HG03432 (cell line): ENCODE measurements around the gene PRSS2.
"Not testable (repeated sequence)": the region's sequence is repeated elsewhere in the genome, so short reads cannot be mapped to it uniquely, and the experiment has no call there.

Source experiments
- ATAC-seq: cut with Tn5 transposase; IDR thresholded peaks from one replicate; pipeline ENCODE4 v1.9.1; 2021; ENCODE audit warnings: mild to moderate bottlenecking, moderate library complexity; ENCODE audit not compliant: unreplicated experiment

PRSS2 gene

DNA sequence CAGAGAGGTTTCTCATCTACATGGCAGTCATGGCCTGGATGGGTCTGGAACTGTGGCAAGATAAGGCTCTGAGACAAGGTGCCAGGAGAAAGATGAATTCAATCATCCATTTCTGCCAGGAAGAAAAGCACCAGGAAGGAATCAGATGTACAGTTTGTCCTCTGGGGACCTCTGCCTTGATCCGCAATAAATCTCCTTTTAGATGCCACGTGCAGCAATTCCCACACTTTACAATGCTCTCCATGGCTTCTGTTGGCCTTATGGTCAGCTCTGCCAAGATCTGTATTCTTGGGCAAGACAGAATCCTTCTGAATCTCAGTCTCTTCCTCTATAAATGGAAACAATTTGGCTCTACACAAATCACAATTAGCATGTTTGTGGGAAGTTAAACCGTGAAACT is 12.5 kb upstream of the PRSS2 start:
- not testable (repeated sequence) for ATAC-seq

DNA sequence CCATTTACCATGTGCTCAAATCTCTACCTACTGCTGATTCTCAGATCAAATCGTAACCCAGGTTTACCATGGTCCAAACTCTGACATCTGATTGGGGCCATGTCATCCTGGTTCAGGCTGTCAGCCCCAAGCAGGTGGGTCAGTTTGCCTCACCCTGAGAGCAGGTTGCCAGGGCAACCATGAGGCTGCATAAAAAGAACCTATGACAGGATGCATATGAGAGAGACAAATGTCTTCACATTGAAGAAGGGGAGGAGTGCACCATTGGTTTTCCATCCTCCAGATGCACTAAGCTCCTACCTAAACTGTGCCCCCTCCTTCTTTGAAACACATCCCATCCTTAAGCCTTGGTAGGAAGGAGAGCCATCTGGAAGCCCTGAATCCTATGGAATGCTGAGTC is 11.3 kb upstream of the PRSS2 start:
- ATAC-seq = no peak

DNA sequence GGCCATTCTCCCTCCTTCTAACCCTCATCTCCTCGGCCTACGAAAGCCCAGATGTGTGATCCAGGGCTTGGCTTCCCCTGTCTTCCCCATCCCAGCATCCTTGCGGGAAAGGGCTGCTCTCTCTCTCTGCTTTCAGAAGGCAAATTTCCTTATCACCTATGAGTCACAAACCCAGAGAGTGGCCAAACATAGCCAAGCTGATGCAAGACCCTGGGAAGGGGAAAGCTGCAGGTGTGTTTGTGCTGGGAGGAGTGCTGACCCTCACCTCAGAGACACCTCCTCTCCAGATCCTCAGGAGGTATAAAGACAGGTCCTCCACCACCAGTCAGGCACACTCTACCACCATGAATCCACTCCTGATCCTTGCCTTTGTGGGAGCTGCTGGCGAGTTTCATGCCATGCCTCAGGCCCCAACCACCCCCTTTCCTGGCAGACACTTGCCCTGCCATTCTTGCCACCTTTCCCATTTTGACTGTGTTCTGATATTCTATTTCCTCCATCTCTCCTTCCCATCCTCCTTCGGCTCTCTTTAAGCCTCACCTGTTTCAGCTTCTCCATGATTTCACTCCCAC is 10.6 kb upstream of the PRSS2 start:
- no peak for ATAC-seq

DNA sequence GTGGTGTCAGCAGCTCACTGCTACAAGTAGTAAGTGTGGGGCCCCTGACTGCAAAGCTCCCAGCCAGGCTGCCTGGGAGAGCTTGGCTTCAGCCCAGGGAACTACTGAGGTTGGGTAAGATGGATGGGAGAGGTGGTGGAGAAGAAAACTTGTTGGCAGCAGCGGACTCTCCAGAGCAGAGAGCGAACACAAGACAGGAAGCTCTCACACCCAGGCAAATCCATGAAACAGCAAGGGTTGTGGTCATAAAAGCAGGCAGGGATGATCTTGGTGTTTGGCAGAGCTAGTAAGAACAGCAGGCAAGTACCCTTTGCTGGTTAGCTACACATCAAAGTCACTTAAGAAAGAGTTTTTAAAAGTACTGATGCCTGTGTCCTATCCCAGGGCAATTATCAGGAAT is 9.2 kb upstream of the PRSS2 start:
- ATAC-seq = not testable (repeated sequence)

DNA sequence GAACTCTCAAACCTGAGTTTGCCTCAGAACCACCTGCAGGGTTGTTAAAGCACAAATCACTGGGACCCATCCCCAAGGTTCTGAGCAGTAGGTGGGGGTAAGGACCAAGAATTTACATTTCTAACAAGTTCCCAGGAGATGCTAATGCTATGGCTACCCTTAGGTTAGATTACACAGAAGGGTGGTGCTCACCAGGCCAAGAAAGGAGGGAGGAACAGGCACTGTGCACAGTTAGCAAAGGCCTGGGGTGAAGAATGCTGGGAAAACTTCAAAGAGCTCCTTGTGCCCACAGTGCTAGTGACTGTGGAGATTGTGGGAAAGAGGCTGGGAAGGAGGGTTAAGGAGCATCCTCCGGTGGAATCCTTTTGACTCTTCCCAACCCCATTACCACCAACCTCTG is 8.7 kb upstream of the PRSS2 start:
- no peak for ATAC-seq

DNA sequence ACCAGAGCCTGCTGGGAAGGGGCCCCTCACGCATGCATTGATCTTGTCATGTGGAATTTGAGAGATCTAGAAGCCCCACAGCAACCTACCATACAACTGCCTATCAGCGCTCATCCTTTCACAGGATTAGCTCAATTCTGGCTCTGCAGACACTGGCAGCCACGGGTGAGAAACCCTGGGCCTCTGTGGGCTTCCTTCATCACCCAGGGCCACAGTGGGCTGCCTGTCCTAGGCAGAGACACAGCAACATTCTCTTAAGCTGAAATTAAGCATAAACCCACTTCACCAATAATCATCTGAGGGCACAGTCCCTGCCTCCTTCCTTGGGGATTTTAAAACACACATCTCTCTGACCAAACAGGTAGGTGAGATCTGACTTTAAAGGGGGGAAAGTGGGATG is 3.3 kb upstream of the PRSS2 start:
- ATAC-seq = no peak

DNA sequence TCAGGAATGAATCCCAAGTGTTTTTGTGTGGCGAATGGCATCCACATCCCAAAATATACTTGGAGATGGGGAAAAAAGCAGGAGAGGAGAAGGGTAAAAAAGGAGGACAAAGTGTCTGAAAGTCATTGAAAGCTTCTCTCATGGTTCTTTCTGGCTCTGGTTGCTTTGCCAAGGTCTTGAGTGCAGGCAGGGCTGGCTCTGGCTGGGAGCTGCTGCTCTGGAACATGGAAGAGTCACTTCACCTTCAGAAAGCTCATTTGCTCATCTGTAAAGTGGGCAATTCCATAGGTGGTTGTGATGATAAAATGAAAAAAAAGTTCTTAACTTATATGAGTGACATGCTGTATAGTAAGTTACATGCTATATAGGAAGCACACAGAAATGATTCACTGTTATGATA is 2.9 kb upstream of the PRSS2 start:
- ATAC-seq = no peak

DNA sequence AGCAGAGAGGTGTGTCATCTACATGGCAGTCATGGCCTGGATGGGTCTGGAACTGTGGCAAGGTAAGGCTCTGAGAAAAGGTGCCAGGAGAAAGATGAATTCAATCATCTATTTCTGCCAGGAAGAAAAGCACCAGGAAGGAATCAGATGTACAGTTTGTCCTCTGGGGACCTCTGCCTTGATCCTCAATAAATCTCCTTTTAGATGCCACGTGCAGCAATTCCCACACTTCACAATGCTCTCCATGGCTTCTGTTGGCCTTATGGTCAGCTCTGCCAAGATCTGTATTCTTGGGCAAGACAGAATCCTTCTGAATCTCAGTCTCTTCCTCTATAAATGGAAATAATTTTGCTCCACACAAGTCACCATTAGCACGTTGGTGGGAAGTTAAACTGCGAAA is 1.9 kb upstream of the PRSS2 start:
- ATAC-seq = not testable (repeated sequence)

DNA sequence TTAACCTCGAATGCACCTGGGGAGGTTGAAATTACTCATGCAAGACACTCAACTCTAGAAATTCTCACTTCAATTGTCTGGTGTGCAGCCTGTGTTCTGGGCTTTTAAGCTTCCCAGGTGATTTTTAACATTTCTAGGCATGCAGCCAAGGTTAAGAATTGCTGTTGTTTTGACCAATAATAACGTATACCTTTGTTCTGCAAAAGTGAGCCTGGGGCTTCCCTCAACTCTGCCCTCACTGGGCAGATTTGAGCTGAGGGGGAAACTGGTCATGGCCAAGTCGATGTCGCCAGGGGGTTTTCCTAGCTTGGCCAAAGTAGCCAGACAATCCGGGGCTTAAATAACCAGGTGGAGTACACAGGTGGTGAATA is 568 bp downstream of the PRSS2 start:
- ATAC-seq = peak; percentile 87

DNA sequence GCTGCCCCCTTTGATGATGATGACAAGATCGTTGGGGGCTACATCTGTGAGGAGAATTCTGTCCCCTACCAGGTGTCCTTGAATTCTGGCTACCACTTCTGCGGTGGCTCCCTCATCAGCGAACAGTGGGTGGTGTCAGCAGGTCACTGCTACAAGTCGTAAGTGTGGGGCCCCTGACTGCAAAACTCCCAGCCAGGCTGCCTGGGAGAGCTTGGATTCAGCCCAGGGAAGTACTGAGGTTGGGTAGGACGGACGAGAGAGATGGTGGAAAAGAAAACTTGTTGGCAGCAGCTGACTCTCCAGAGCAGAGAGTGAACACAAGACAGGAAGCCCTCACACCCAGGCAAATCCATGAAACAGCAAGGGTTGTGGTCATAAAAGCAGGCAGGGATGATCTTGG is 1.3 kb downstream of the PRSS2 start:
- no peak for ATAC-seq

DNA sequence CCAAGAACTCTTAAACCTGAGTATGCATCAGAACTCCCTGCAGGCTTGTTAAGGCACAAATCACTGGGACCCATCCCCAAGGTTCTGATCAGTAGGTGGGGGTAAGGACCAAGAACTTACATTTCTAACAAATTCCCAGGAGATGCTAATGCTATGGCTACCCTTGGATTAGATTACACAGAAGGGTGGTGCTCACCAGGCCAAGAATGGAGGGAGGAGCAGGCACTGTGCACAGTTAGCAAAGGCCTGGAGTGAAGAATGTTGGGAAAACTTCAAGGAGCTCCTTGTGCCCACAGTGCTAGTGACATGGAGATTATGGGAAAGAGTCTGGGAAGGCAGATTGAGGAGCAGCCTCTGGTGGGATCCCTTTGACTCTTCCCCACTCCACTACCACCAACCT is 1.9 kb downstream of the PRSS2 start:
- no peak for ATAC-seq

DNA sequence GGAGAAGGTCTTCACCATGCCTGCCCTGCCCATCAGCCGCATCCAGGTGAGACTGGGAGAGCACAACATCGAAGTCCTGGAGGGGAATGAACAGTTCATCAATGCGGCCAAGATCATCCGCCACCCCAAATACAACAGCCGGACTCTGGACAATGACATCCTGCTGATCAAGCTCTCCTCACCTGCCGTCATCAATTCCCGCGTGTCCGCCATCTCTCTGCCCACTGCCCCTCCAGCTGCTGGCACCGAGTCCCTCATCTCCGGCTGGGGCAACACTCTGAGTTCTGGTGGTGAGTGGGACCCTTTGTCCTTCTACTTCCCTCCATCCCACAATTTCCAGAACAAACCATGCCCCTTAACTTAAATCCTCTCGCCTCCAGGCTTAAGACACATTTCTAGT is 2.5 kb downstream of the PRSS2 start:
- ATAC-seq = no peak

DNA sequence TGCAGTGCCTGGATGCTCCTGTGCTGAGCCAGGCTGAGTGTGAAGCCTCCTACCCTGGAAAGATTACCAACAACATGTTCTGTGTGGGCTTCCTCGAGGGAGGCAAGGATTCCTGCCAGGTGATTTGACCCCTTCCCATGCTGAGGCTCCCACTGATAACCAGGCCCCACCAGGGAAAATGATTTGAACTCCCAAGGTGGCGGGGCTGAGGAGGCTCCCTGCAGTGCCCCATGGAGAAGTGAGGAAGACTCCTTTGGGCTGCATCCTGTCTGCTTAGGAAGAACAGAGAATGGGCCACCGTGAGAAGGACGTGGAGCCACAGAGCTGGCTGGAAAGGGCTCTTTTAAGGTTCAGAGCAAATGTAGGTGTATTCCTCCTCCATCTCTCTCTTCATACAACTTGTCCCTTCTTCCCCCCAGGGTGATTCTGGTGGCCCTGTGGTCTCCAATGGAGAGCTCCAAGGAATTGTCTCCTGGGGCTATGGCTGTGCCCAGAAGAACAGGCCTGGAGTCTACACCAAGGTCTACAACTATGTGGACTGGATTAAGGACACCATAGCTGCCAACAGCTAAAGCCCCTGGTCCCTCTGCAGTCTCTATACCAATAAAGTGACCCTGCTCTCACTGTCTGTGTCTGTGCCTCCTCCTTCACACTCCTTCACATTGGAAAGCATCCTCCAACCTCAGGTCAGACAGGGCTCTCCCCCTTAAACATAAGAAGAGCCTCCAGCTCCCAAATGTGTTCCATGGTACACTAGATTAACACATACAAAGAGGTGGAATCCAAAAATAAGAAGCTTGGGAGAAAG is 3.4 kb downstream of the PRSS2 start:
- ATAC-seq = no peak

DNA sequence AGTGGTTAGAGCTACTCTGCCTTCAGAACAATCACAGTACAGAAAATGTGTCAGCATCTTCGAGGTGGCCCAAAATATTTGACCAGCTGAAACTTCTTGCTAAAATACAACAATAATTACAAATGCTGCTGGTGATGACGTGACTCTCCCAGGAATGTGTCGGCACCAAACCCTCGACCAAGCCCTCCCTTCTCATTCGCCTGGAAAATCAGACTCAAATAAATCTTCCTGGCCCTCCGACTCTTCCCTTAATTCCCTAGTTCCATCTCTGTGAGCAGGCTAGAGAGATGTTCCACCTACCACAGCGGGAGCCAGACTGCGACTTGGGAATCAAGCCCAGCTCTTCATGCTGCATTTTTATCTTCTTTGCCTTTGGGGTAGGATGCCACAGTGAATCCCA is 4.1 kb downstream of the PRSS2 start:
- ATAC-seq = no peak

DNA sequence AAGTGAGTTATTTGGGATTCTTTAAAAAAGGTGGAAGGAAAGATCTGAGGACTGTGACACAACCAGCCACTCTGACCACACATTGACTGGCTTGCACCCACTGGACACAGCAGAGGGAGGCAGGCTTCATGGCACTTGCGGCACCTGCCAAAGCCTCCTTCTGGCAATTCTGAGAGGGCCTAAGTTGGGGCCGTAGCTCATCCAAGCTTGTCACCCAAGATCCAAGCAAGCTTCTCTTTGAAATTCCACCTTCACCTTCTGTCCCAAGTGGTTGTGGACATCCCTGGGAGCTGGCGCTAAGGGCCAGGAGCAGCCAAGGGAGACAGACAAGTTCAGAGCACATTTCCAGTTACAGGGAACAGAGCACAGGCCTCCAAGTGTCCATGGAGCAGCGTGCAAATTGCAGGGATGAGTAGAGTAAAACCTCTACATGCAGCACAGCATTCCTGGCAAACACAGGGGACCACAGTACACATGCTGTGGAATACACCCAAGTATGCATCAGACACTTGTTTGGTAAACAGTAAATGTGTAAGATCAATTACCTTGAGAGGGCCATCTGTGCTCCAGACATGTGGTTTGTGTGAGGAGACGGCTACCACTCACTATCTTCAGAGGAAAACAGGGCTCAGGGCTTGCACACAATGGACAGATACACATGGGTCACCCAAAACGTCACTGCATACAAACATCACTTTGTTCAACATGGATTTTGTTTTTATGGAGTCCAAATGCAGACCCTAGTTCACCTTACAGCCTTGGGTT is 4.8 kb downstream of the PRSS2 start:
- ATAC-seq = not testable (repeated sequence)

DNA sequence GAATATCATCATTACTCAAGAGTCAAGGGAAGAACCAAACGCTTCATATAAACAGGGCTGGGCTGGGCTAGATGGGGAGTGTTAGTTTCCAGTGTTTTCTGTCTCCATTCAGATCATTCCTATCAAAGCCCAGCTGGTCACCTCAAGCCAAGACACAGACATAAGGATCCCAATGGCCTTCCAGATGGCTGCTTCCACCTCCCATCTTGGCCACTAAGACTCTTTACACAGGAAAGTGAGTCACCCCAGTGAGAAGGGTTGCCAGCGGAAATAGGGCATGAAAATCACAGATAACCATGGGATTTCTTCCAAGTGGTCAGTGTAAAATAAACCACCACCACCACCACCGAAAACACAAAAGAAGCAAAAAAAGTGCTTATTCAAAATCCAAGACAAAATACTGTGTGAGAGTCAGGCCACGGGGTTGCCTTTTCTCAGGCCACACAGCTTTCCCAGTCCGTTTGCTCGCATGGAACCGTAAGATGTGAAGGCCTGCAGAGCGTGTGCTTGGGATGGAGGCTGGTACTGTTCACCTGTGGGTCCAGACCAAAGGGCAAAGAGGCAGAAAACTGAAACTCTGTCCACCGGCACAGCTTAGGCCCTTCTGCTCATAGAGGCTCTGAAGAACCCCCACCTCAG is 5.6 kb downstream of the PRSS2 start:
- no peak for ATAC-seq

DNA sequence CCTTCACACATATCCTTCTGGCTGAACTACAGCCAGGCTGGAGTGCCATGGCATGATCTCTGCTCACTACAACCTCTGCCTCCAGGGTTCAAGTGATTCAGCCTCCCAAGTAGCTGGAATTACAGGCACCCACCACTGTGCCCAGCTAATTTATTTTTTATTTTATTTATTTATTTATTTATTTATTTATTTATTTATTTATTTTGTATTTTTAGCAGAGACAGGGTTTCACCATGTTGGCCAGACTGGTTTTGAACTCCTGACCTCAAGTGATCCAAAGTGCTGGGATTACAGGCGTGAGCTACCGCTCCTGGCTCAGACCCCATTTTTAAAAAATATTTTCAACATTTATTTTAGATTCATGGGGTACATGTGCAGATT is 6.1 kb downstream of the PRSS2 start:
- ATAC-seq = not testable (repeated sequence)

DNA sequence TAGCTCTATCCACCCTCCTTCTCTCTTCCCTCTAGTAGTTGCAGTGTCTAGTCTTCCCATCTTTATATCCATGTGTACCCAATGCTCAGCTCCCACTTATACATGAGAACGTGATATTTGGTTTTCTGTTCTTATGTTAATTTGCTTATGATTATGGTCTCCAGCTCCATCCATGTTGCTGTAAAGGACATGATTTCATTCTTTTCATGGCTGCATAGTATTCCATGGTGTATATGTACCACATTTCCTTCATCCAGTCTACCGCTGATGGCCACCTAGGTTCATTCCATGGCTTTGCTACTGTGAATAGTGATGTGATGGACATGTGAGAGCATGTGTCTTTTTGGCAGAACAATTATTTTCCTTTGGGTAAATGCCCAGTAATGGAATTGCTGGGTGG is 6.5 kb downstream of the PRSS2 start:
- ATAC-seq = no peak

DNA sequence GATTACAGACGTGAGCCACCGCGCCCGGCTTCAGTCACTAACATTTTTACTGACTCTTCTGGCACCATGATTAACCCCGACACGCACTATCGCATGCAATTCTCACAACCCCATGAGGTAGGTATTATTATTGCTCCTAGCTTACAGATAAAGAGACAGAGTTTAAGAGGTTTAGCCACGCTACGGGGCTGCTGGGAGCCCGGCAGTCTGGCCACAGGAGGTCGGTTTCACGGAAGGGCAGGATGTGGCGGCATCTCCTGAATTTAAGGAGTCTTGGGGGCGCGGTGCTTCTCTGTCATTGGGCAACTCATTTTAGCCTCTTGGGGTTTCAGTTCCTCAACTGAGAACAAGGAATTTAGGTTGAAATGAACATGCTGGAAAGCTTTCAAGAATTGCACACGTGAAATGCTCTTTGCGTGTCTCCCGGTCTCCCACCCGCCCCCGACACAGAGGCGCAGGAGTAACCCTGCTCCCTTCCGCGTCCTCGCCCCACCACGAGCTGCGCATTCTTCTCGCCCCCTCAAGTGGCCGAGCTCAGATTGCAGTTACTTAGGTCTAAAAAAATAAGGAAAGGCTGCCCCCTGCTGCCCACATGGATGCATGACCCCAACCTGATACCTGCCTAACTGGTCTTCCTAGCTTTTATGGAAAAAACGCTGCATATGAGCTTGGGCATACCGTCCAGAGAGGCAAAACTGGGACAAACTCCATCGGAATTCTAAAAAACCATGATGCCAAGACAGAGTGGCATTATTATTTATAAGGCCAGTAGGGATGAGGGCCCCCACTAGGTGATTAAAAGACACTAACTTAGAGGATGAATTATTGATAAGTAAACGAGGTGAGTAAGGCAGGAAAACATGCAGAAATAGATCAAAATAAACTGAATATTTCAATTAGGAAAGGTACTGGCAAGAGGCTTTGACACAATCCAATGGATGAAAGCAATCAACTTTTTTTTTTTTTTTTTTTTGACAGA is 12.4 kb downstream of the PRSS2 start:
- ATAC-seq = peak; percentile 93

DNA sequence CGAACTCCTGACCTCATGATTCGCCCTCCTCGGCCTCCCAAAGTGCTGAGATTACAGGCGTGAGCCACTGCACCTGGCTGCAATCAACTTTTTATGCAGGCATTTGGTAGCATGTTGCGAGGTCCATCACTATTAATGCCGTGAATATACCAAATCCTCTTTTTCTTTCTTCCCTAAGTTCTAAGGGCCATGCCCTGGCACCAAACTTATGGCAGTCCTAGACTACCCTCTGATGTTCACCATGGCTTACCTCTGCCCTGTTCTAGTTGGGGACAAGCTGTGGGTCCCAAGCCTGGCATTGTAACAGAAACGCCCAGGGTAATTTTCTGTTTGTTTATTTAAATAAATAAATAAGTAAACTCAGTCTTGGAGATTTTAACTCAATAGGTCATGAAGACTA is 13.3 kb downstream of the PRSS2 start:
- ATAC-seq = no peak

DNA sequence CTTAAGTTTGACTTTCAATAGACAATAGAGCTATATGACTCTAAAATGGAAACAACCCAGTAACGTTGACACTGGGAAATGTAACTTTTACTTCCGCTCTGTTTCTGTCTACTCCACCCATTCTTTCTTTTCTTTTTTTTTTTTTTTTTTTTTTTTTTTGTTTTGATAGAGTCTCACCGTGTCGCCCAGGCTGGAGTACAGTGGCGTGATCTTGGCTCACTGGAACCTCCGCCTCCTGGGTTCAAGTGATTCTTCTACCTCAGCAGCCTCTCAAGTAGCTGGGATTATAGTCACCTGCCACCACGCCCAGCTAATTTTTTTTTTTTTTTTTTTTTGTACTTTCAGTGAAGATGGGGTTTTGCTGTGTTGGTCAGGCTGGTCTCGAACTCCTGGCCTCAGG is 13.9 kb downstream of the PRSS2 start:
- ATAC-seq = no peak
